ENCODE measurements around the gene CASP4.

DNA sequence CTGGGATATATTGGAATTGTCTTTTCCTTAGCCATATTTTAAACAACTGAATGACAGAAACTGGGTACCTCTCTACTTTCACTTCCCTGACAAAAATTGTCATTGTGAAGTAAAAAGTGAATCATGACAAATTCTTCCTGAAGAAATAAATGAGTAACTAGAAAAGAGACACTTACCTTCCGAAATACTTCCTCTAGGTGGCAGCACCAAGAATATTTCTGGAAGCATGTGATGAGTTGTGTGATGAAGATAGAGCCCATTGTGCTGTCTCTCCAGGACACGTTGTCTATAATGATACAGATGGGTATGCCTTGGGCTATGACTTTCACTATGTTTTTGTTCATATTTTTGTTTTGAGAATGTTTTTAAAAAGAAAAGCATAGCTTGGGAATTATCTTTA is 21.5 kb downstream of the CASP4 start:
- no peak for TF ChIP-seq REST (IDR thresholded peaks at IDR 0.05; ENCODE audit: low read depth)
- TF ChIP-seq NFIC (IDR thresholded peaks at IDR 0.05): no peak
- TF ChIP-seq RAD21 (IDR thresholded peaks at IDR 0.05; ENCODE audit: low read depth): no peak
- no peak for TF ChIP-seq TEAD4 (IDR thresholded peaks at IDR 0.05)
- no peak for TF ChIP-seq TAF1 (IDR thresholded peaks at IDR 0.05; ENCODE audit: low read depth)

Data from Ishikawa (cell line).